HG03575 (cell line): Measurements from ENCODE around the gene MAPK6.
"Not testable (repeated sequence)": the region's sequence is repeated elsewhere in the genome, so short reads cannot be mapped to it uniquely, and the experiment has no call there.

Source experiments
- ATAC-seq: cut with Tn5 transposase; IDR thresholded peaks from one replicate; pipeline ENCODE4 v1.9.1; 2021; ENCODE audit not compliant: unreplicated experiment, insufficient number of reproducible peaks, low FRiP score; ENCODE audit errors: extremely low read depth

Gene MAPK6

GRCh38 chr15:52037889-52038505 is 19.0 kb downstream of the MAPK6 start:
- no peak for ATAC-seq

GRCh38 chr15:52039925-52040781 is 21.1 kb downstream of the MAPK6 start:
- no peak for ATAC-seq

GRCh38 chr15:52042051-52042851 is 23.2 kb downstream of the MAPK6 start:
- ATAC-seq, result no peak

- not testable (repeated sequence) for ATAC-seq
These were observed 26.8 kb downstream of the MAPK6 start for GRCh38 chr15:52045795-52046298.

GRCh38 chr15:52046552-52046951 is 27.5 kb downstream of the MAPK6 start:
- not testable (repeated sequence) for ATAC-seq

- ATAC-seq, result no peak
These were observed 31.4 kb downstream of the MAPK6 start for GRCh38 chr15:52050416-52050815.

GRCh38 chr15:52052066-52052935 is 33.3 kb downstream of the MAPK6 start:
- ATAC-seq, result no peak

GRCh38 chr15:52054381-52054780 is 35.4 kb downstream of the MAPK6 start:
- no peak for ATAC-seq

GRCh38 chr15:52054858-52055257 is 35.8 kb downstream of the MAPK6 start:
- not testable (repeated sequence) for ATAC-seq

GRCh38 chr15:52056001-52056400 is 37.0 kb downstream of the MAPK6 start:
- no peak for ATAC-seq

- no peak for ATAC-seq
These were observed 37.5 kb downstream of the MAPK6 start for GRCh38 chr15:52056496-52056895.

GRCh38 chr15:52057996-52058395 is 39.0 kb downstream of the MAPK6 start:
- no peak for ATAC-seq

GRCh38 chr15:52060501-52060900 is 41.5 kb downstream of the MAPK6 start:
- ATAC-seq, result no peak

GRCh38 chr15:52066842-52067544 is 48.0 kb downstream of the MAPK6 start:
- no peak for ATAC-seq

- no peak for ATAC-seq
These were observed 48.5 kb downstream of the MAPK6 start for GRCh38 chr15:52067545-52067926.

GRCh38 chr15:52068004-52068615 is 49.1 kb downstream of the MAPK6 start:
- ATAC-seq, result no peak

- no peak for ATAC-seq
These were observed 50.5 kb downstream of the MAPK6 start for GRCh38 chr15:52069559-52069958.

- no peak for ATAC-seq
These were observed 52.6 kb downstream of the MAPK6 start for GRCh38 chr15:52071570-52071969.
